GM19193 (cell line): ENCODE results near the gene LIF.

ENCODE experiments used
- POLR2A ChIP-seq: IDR thresholded peaks from 4 replicates; pipeline ENCODE4 v1.6.1; 2011; ENCODE audit not compliant: insufficient read depth, insufficient read length; ENCODE audit errors: extremely low read depth

The LIF gene

DNA sequence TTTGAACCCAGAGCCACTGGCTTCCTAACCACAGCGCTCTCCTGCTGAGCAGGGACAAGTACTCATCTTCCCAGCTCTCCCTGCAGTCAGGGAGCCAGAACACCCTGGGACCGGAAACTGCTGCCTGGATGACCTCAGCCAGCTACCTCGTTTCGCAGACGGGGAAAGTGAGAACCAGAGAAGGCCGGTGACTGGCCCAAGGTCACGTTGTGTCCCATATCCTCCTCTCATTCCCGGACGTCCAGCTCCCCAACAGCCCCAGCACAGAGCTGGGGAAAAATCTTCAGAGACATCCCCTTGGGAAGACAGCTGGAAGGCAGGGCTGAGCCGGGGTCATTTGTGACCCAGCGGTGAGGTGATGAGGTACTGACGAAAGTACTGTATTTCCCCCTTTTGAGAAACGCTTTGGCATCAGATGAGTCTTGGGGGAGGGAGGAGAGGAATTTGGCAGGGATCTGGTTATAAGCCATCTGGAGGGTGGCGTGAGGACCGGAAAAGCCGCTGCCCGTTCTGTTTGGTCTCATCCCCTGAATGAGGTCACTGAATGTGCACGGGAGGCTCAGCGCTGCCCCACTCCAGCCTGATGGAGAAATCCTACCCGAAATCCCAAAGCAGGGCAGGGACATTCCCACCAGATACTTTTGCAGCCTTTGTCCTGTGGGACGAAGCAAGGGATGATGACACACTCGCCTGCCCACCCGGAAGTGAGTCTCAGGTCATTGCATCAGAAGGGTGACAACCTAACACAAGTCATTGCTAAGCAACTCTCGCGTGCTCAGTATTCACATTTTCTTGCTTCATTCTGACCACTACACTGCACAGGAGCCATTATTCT lies 41.1 kb downstream of the LIF start:
- no peak for TF ChIP-seq POLR2A

DNA sequence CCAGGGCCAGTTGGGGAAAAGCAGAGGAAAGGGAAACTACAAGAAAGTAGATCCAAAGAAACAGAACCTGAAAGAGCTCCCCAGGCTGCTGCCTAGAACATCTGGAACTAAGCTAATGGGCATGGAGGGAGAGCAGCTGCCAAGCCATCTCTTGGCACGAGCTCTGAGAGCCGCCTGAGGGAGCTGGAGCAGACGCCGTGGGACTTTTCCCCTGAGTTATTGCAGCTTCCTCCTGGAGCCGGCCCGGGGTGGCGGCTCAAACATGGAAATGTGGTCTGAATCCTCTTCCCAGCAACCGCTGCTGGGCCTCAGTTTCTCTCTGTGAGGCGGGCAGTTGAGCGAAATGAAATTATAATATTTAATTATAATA lies 41.8 kb downstream of the LIF start:
- no peak for TF ChIP-seq POLR2A

DNA sequence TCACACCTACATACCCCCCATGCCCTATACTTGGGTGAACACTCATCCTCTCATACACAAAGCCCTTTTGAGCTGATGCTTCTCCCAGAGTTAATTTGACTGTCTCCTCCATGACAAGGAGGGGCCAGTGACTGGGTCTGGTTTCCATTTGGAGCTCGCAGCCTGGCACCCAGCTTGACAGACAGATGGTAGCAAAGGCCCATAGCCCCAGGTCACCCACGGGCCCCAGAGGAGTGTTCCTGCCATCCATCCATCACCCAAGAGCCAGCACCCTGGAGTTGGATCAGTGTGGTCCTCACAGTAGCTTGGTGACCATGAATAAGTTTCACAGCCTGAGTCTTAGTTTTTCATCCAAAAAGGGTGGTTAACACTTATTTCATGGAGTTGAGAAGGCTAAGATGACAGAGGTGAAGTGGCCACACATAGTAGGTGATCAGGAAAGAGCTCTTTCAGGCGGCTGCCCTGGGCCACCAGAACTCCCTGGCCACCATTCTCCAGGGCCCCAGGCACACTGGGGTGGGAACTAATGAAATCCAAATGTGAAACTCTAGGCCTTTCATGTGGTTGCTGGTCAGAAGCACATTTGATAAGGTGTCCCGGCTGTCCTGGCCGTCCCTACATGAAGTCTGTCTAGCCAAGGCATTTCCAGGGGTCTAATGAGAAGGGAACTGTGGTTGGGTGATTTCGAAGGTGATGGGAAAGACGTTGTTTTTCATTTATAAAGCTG lies 42.4 kb downstream of the LIF start:
- TF ChIP-seq POLR2A = no peak

DNA sequence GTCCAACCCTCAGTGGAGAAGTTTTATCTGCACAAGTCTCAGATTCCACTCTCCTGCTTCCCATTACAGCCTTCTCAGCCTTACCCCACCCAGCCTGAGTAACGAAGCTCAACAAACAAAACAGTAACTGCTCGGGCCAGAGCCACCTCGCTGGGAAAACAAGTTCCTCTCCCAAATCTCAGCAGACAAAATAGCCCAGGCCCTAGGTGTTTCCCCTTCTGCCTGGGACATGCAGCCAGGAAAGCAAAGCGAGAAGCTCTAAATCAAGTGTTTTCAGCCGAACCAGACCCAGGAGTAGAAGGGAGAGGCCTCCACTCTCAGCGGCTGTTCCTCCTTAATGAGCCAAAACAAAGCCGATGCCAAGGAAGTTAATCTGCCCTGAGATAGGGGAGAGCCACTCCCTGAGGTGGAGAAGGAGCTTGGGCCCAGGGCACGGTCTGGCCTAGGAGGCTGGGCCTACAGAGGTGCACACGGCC lies 44.0 kb downstream of the LIF start:
- no peak for TF ChIP-seq POLR2A

DNA sequence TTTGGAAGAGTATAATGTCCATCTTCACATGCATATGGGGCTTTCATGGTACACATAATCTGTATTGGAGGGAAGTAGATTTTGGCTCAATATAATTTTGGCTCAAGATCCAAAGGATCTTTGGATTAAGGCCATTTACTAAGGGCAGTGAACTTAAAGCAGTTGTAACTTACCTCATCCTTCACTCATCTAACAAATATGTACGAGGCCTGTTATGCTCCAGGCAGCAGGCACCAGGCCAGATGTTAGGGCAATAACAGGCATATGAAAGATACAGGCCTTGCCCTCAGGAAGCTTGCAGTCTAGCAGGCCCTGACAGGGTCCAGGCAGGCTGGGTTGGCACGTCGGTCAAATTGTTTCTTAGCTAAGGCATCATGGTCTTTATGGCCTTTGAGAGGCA lies 44.6 kb downstream of the LIF start:
- TF ChIP-seq POLR2A = no peak

DNA sequence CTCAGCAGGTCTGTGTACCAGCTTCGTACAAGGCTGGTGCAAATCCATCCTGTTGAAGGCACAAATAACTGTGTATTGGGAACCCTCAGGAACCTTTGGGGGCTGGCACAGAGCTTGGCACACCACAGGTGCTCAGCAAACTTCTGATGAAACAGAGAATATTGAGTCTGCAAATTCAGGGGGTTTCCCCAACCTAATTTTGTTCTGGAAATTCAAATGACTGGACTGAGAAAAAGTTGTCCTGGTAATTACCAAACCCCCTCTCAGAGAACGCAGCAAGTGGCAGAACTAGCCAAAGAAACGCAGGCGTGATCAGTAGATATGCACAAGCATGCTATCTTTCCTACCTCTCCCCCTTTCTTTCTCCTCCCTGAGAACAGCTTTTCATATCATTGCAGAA lies 47.6 kb downstream of the LIF start:
- no peak for TF ChIP-seq POLR2A

DNA sequence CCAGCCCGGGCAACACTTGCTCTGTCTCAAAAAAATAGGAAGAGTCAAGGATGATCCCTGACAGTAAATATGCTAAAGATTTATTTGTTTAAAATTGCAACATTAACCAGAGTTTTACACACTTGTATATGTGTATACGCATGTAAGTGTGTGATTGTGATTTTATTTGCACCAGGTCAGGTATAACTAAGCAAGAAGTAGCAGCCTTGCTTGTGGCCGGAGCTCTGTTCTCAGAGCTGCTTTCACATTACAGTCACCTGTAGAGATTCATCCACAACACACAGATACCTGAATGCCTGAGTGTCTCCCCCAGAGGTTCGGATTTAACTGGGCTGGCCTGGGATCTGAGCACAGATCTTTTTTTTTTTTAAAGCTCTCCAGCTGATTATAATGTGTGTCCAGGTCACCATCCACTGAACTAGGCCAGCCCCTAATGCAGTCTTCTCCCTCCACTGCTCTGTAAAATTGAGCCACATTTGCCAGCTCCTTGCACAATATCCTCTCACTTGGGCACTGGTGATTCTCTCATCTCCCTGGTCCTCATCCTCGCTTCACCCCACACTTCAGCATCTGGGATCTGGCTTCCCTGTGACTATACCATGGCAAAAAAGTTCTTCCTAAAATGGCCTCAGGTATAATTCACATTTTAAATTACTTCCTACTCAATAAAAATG lies 48.3 kb downstream of the LIF start:
- TF ChIP-seq POLR2A = no peak

DNA sequence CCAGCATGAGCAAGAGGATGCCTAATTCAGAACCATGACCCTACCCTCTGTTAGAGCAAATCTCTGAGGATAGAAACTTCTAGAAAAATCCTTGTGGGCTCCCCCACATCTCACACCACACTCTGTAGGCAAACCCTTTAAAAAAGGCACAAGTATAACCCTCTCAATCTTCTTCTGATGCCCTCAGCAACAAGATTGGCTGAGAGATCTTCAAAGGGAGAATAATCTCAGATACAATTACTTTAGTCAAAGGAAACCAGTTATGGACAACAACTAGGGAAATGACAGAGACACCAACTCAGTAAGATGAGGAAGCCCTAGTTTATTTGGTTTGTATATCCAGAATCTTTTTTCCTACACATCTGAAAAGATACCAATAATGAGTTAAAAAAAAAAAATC lies 49.2 kb downstream of the LIF start:
- TF ChIP-seq POLR2A = no peak

DNA sequence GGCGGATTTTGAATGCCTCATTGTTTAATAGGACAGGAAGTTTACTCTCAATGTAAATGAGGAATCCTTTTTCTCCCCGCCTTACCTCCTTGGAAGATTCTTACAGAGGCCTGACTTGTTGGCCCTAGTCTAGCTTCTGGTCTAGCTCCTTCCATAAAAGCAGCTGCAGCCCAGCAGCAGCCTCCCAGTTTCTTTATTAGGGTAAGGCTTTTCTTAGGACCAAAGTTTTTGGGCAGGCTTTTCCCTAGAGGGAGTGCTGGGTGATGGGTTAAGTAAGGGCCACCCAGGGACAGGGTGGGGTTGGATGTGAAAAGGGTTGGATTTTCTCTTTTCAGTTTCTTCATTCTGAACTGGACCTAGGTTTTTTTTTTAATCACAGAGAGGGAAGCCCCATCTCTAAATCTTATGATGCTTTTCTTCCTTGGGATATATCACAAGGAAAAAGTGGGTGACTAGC lies 49.7 kb downstream of the LIF start:
- no peak for TF ChIP-seq POLR2A

DNA sequence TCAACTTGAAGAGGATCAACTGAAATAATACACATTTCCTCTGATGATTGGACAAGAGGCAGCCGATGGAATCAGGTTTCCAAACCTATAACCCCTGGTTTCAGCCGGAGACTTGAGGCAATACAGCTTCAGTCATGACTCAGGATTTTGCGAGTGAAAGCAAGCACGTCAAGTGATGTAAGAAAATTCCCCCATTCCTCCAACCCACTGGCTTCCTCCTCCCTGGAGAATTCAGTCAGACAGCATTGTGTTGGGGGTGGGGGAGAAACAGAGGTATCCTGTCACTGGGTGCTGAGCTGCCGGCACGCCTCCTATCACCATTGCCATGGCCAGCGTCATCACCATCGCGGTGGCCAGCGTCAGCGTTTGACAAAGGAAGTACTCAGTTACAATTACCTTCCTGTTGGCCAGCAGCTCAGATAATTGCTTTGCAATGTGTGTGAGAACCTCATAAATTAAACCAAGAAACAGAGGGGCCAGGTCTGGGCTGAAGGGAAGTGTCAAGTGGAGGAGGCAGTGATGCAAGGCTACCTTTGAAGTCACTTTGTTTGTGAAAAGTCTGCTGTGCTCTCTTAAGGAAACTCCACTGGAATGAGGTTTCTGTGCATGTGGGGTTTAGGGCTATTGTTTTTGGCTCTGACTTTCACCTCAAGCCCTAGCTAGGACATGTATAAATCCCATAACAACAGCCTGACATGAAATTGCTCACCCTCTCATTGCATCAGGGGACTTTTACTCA lies 50.2 kb downstream of the LIF start:
- no peak for TF ChIP-seq POLR2A

DNA sequence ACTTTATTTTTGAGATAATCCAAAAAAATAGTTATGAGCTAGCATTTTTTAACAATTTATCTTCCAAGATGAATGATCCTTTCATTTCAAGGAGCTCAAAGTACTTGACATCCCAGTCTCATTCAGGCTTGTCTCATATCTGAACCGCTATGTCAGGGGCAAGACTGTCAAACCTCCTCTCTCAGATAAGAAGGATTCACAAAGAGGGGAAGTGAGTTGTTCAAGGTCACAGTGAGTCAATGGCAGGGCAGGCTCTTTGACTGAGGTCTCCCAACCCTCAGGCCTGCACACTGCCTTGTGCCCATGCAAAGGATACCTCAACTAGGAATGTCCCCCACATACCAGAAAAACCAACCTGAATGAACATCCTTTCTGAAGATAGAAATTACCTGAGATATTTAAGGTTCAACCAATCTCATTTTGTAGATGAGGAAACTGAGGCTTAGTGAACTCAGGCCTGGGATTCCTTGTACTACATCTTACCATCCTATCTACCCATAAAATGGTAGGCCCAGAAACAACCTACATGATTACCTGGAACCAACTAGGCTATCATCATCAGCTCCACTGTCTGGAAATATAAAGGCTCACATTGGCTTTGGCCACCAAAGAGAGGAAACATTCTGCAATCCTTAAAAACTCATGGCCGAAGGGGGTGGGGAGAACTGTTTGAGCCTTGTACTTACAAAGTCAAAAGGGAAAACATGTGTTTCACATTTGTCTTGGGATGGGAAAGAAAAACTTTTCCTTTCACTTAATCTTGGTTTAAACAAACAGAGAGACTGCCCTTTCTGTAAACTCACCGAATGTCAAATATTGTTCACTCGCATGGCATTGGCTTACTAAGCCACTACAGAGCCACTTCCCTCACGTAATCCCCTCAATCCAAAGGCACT lies 51.1 kb downstream of the LIF start:
- no peak for TF ChIP-seq POLR2A

DNA sequence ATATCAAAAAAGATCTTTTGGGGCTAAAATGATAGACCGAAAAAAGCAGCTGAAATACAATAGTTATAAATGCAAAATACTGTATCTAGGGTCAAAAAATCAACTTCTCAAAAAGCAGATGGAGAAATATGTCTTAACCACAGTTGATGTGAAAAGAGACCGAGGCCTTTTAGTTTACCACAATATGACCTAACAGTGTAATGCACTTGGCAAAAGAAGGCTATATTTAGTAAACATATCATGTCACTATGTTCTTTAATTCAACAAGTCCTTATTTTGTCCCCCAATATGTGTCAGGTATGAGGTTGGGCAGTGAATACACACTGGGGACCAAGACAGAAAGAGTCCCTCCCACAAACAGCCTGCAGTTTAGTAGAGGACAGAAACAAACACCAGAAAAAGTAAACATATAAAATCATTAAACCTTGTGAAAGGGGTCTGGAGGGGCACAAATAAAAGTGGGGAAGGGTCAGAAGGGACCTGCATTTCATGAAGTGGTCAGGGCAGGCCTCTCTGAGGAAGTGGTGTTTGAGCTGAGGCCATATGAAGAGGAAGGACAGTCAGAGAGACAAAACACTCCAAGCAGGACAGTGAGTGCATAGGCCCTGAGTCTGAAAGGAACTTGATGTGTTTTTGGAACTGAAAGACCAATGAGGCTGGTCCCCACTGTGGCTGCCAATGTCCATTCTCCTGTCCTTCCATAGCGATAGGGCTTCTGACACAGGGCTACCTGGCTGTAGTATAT lies 53.4 kb downstream of the LIF start:
- no peak for TF ChIP-seq POLR2A

DNA sequence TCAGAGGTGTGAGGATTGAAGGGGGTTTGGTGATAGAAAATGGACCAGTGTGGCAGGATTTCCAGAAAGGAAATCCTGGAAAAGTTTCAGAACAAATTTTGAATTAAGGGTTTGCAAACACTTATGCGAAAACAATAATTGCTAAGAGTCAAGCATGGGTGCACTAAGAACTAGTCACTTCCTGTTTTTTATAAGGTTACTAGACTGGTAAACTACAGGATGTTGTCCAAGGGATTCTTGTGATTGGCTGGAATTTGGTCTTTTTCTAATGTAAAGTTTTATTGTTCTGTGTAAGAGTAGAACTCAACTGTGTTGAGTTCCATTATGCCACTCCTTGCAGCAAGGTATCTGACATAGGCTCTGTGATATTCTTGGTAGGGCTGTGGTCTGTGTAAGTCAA lies 54.1 kb downstream of the LIF start:
- TF ChIP-seq POLR2A = no peak
